Lung (tissue), 12 donors: ENCODE data around the gene CFAP65. TPM values are rescaled to one million over a fixed set of nuclear protein-coding genes. Genes with fewer than 3 reads are reported as not detected.

Experiments used
- ATAC-seq: fragments of 200-7000 bp; cut with Tn5 transposase; one replicate; pipeline ENCODE4 v1.9.1; 2020; ENCODE audit warnings: moderate number of reproducible peaks; ENCODE audit not compliant: insufficient read depth, low FRiP score
- DNase-seq, 3 donors: peaks; one replicate each; pipeline ENCODE4 v3.0.0-alpha.2; 2013 to 2017
- H3K27ac ChIP-seq, 2 donors: one replicate each; pipeline ENCODE4 v1.5.1; 2013; ENCODE audit warnings: mild to moderate bottlenecking in 2 of 2, moderate library complexity in 2 of 2, control low read depth in 1 of 2, inconsistent platforms in 1 of 2, low read depth in 1 of 2, low read length in 1 of 2
- H3K27me3 ChIP-seq, 3 donors: one replicate each; pipeline ENCODE4 v1.5.1; 2013; ENCODE audit warnings: low read length in 2 of 3; ENCODE audit not compliant: control insufficient read depth in 3 of 3, insufficient read depth in 3 of 3
- H3K36me3 ChIP-seq, 4 donors: one replicate each; pipeline ENCODE4 v1.5.1; 2013; ENCODE audit warnings: low read length in 4 of 4, mild to moderate bottlenecking in 1 of 4, moderate library complexity in 1 of 4; ENCODE audit not compliant: control insufficient read depth in 4 of 4, insufficient read depth in 4 of 4
- H3K4me1 ChIP-seq, 5 donors: one replicate each; pipeline ENCODE4 v1.5.1; 2013; ENCODE audit warnings: low read length in 5 of 5, mild to moderate bottlenecking in 2 of 5, moderate library complexity in 1 of 5; ENCODE audit not compliant: control insufficient read depth in 5 of 5, insufficient read depth in 5 of 5
- H3K4me3 ChIP-seq: one replicate; pipeline ENCODE4 v1.5.1; 2013; ENCODE audit warnings: mild to moderate bottlenecking, control low read depth, moderate library complexity
- H3K9ac ChIP-seq, 2 donors: one replicate each; pipeline ENCODE4 v1.5.1; 2013; ENCODE audit warnings: low read length in 2 of 2, control low read depth in 1 of 2; ENCODE audit not compliant: insufficient read depth in 1 of 2
- H3K9me3 ChIP-seq, 4 donors: one replicate each; pipeline ENCODE4 v1.5.1; 2013; ENCODE audit warnings: low read length in 3 of 4, mild to moderate bottlenecking in 1 of 4, moderate library complexity in 1 of 4; ENCODE audit not compliant: control insufficient read depth in 4 of 4, insufficient read depth in 3 of 4
- CTCF ChIP-seq: IDR thresholded peaks from 2 replicates; pipeline ENCODE4 v1.5.1; 2012; ENCODE audit warnings: mild to moderate bottlenecking; ENCODE audit errors: control extremely low read depth, extremely low read depth
- WGBS, 2 donors: extraction: QIAGEN DNeasy Blood & Tissue Kit; methylation state at CpG; one replicate each; pipeline ENCODE4 v1.1.7; 2013; 5-methylcytosine and 5-hydroxymethylcytosine counted together
- polyA plus RNA-seq, 2 donors: library from polyadenylated mRNA; stranded (reverse); fragments of 200-250 nt; gene quantifications; one replicate each; pipeline ENCODE4 v1.2.1, GENCODE V29; 2013
- total RNA-seq, 2 donors: library from RNA; depleted of rRNA in 1 of 2; stranded (reverse); fragments of >200 nt in 1 of 2; gene quantifications; one replicate each; pipeline ENCODE4 v1.2.1, GENCODE V29; 2014 to 2021
- donor health status: control.
- donor health status: control.
- donor health status: Bipolar disorder and iron deficiency.
- donor health status: healthy.
- donor health status: DM: yes; HTN: yes; CAD: no.

CFAP65 gene
- total and polyA plus RNA-seq, 4 donors = 3.9 to 16.5 (median 8.1) TPM

GRCh38 chr2:219065484-219065883 is 24.2 kb upstream of the CFAP65 start:
- H3K4me1 ChIP-seq = peaks cover 0 to 4% (median 0%) of the 10 kb centered on the region in 5 donors
- H3K9me3 ChIP-seq = no peaks in the 10 kb centered on the region
- peaks cover 0 to 30% (median 30%) of the 10 kb centered on the region in 3 donors for H3K27me3 ChIP-seq
- ATAC-seq (no peak), DNase-seq (peak in 1 of 3 donors; percentile 51)
- H3K9ac ChIP-seq = no peak overlapping the region
- TF ChIP-seq CTCF = no peak
- no peak overlapping the region for H3K27ac ChIP-seq
- H3K4me3 ChIP-seq = no peak overlapping the region
- WGBS, 2 donors = 70 to 74% methylated on average over 1 of the region's 1 CpG
- H3K36me3 ChIP-seq = no peaks in the 10 kb centered on the region

GRCh38 chr2:219062081-219062480 is 20.8 kb upstream of the CFAP65 start:
- DNase-seq (no peak), ATAC-seq (no peak)
- Histone ChIP-seq H3K9ac (no peak overlapping the region), H3K36me3 (no peaks in the 10 kb centered on the region), H3K4me3 (no peak overlapping the region), H3K9me3 (no peaks in the 10 kb centered on the region), H3K27me3 (peaks cover 0 to 56% (median 47%) of the 10 kb centered on the region in 3 donors), H3K4me1 (peaks cover 0 to 16% (median 0%) of the 10 kb centered on the region in 5 donors), H3K27ac (no peak overlapping the region)
- 62 to 72% methylated on average over 6 of the region's 6 CpGs for WGBS, 2 donors
- TF ChIP-seq CTCF = no peak

GRCh38 chr2:219060821-219061791 is 19.8 kb upstream of the CFAP65 start, which contains the start of gene IHH:
Gene IHH, minus strand, starts transcription at chr2:219060921. Its CDS starts 454 bp downstream, at chr2:219060467.
- Histone ChIP-seq H3K36me3 (no peaks in the 10 kb centered on the region), H3K4me1 (peaks cover 0 to 16% (median 0%) of the 10 kb centered on the region in 5 donors), H3K9ac (no peak within 1 kb of the TSS), H3K27ac (no peak within 1 kb of the TSS), H3K4me3 (peak within 1 kb of the TSS; percentile 8), H3K27me3 (peaks cover 0 to 64% (median 55%) of the 10 kb centered on the region in 3 donors), H3K9me3 (no peaks in the 10 kb centered on the region)
- no peak for DNase-seq
- 2 to 3% methylated on average over 54 to 76 of the region's 76 CpGs for WGBS, 2 donors
- TF ChIP-seq CTCF = no peak
- ATAC-seq = no peak
